Stimulated activated naive CD4-positive, alpha-beta T cell (primary cell): ENCODE data around the gene EIPR1.

Source experiments
- DNase-seq, 6 experiments: peaks; one replicate each; lab custom pipeline; 2025; lab: John Stamatoyannopoulos, UW

Gene EIPR1

DNA sequence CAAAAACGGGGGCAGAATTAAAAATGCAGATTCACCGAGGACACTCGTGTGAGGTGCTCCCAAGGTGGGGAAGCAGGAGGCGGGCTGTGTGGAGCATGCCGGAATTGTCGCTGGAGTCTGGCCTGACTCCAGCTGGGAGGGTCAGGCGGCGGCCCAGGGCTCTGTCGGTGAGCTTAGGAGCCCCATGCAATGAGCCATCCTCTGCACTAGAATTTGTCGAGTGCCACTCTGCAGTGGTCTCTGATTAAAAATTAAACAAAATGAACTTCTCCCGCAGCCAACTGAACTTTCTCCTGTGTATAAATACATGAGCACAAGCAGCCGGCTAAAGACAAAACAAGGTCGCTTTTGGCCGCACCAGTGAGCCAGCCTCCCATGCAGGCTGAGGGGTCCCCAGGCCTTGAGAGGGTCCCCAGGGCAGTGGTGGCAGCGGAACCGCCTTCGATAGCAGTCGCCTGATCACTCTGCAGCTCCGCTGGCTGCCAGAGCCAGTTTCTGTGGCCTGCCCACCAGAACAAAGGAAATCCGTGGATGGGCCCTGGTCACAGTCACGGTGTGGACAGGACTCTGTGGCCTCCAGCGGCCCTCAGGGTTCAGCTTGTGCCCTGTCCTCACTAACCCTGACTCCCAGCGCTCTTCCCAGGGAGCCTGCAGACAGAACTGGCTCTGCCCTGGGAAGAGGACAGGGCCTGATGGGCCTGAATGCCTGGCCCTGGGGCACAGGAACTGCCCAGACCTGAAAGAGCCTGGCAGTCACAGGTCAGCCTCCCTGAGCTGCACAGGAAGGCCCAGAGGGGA lies 201.3 kb downstream of the EIPR1 start:
- no peak for DNase-seq

DNA sequence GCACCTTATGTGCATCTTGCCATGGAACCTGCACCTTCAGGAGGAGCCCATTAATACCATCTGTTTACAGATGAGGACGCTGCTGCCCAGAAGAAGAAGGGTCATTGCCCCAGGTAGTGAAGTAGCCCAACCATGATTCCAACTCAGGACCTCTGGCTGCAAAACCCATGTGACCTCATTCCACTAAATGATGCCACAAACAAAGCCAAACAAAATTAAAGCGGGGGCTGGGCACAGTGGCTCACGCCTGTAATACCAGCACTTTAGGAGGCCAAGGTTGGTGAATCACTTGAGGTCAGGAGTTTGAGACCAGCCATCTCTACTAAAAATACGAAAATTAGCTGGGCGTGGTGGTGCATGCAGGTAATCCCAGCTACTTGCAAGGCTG lies 202.1 kb downstream of the EIPR1 start:
- no peak for DNase-seq

DNA sequence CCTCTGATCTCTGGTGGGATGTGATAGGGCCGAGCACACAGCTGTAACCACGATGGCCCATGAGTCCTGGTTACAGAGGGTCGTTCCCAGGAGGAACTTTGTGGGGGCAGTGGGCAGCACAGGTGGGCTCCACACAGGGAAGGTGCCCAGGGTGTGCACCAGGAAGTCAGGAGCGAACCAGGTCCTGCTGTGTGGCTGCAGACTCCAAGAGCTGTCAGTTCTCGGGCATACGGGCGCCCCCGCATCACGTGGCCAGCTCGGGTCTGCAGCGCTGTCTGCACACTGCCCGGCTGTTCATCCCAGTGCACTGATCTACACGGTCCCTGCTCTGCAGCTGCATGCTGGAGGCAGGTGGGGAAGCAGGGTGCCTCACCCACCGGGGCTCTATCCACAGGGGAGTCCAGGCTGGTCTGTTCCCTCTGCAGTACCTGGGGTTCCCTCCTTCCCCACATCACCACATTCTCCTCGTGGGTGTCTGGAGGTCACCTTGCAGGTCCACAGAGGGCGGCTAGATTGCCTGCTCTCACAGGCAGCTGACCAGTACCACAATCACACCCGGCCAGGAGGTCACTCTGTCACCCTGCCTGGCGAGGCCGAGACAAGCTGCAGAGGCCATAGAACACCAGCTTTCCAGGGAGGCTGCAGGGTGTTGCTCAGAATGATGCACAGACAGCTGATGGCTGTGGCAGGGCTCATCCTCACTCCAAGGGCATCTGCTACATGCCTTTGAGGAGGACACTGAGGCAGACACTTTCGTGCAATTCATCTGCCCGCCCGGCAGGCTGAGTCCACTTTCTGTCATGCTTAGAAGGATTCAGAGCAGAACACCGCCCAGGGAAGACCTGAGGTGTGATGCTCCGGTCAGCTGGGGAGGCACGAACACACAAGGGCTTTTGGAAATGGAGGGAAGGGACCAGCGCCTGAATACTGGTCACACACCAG lies 202.7 kb downstream of the EIPR1 start:
- DNase-seq: no peak

DNA sequence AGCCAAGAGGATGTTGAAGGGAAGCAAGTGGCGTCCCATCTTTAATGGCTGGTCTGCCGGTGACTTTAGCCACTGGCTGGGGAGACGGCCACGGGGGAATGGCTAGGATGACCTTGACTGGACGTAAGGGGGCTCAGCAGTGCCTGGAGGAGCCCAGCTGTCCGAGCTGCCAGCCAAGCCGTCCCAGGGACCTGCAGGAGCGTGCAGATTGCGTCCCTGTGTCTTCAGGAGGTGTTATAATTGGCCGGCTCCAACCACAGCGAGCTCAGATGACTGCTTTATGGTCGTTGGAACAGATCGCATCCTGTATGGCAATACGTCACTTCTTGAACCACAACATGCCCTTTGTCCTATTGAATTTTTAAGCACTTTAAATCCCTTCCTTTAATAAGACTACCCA lies 204.6 kb downstream of the EIPR1 start:
- no peak for DNase-seq

DNA sequence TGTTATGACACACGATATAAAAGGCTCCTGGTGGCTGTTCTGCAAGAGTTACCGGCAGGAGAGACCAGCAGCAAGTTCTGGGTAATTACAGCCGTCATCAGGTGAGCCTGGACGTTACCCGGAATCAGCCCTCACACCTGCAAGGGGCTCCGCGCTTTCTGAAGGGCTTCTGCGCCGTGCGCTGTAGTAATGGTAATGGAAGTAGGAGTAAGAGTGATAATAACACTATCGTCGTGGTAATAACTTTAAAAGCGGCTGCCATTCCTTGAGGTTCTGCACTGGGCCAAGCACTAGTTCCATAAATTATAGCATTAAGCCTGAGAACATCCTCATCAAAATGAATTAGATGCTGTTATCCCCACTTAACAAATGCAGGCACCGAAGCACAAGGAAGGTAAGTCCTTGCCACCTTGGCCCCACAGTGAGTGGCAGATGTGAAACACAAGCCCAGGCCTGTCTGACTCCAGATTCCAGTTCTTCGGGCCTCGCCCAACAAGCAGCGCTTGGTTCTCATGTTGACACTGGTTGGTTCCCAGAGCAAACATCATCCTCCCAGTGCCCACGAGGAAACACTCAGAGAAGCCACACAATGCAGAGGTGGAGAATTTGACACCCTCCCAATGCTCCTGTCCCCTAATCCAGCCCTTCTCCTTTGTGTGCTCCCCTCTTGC lies 205.2 kb downstream of the EIPR1 start:
- DNase-seq: no peak

DNA sequence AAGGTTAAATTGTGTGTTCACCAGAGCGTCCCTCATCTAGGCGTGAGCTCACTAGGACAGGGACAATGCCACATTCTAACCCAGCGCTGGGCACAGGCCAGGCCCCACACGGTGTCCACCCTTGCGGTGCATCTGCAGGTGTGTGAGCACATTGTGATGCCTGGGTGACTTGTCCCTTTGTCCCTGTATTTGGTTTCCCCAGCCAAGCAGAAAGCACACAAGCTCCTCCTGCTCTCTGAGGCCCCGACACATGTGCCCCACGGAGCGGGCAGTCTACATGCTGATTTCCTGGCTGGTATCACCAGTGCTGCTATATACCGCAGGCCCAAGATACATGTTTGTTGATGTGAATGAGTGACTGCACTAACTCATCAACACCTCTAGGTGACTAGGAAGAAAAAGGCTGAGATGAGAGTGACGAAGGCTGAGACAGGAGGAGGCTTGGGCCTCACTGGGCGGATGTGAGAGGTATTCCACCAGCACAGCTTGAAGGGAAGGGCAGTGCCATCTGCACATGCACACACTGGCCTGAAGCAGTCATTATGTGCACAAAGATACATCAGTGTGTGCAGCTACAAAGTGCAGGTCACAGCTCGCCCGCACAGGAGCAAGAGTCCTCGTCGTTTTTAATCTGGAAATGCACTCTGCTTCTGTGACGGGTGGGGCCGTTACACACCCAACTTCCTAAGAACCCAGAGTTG lies 205.9 kb downstream of the EIPR1 start:
- DNase-seq: no peak

DNA sequence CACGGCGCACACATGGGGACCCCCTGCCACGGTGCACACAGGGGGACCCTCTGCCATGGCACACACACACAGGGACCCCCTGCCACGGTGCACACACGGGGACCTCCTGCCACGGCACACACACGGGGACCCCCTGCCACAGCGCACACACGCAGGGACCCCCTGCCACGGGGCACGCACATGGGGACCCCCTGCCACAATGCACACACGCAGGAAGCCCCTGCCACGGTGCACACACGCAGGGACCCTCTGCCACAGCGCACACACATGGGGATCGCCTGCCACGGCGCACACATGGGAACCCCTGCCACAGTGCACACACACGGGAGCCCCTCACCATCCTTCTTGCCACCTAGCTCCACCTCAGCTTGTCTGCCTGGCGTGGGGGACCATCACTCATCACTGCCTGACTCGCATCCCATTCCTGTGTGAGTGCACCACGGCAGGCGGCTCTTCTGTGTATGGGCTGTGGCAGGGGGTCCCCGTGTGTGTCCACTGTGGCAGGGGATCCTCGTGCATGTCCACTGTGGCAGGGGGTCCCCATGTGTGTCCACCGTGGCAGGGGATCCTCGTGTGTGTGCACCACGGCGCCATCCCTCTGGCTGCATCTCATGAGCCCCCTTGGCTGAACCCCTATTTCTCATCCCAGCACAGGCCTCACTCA lies 206.7 kb downstream of the EIPR1 start:
- no peak for DNase-seq

DNA sequence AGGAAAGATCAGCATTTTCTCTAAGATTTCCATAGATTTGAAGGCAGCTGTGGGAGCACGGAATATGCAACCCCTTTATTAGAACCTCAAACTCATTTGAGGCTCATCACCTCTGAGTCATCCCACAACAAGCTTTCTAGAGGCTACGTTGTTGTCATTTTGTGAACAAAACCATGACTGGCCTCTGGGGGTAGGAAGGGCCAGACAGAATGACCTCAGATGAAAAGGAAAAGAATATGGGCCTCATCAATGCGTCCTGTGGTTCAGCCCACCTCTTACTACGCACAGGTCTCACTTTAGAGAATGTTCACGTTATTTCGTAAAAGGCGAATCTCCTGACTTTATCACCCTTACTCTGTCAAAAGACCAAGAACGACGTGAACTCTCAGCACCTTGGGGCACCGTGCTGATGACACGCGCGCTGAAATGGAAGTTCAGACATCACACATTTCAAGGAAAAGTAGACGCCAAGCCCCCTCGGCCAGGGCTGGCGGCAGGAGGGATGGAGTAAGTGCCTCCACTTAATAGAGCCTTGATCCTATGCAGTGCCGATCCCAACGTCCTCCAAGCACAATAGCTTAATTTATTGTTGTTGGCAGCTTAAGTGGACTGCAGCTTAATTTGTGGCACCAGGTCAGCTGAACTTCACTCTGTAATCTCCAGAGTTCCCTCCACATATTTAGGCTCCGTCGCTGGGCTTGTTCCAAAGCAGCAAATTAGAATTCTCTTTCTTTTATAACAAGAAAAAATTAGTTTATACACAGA lies 208.3 kb downstream of the EIPR1 start:
- no peak for DNase-seq

DNA sequence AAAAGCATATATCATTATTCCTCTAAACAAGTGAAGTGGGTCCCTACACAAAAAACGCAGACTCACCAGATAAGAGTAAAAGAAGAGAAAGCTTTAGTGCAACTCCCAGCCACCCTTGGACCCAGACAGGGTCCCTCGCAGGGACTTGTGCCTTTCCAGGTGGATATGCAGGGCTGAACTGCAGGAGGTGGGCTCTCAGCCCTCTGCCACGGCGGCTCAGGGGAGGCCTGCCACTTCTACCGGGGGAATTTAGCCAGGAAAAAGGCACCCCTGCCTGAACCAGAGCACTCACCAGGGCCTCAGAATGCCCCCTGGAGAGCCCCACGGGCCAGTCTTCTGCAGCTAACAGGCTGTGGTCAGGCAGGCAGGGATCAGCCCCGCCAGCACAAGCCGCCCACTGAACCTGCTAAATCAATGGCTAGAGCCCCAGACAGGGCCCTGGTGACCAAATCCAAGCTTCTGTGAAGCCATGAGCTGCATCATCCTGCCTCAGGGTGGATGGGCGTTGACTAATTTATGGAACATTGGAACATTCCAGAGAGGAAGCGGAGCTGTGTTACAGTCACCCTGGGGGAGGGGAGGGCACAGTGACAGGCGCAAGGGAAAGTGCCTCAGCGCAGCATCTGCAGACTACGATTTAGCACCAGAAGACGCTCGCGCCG lies 209.3 kb downstream of the EIPR1 start:
- DNase-seq: no peak

DNA sequence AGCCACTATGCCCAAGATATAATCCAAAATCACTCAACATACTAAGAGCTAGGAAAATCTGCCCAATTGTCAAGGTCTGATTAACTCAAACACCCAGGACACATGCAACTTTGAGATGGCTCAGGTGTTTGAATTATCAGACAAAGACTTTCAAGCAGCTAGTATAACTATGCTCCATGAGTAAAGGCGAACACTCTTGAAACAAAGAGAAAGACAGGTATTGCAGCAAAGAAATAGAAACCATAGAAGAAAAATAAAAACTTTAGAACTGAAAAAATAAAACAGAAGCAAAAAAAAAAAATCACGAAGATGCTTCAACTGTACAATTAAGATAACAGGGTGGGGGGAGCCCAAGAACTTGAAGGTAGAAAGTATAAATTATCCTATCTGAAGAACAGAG lies 214.2 kb downstream of the EIPR1 start:
- DNase-seq: no peak

DNA sequence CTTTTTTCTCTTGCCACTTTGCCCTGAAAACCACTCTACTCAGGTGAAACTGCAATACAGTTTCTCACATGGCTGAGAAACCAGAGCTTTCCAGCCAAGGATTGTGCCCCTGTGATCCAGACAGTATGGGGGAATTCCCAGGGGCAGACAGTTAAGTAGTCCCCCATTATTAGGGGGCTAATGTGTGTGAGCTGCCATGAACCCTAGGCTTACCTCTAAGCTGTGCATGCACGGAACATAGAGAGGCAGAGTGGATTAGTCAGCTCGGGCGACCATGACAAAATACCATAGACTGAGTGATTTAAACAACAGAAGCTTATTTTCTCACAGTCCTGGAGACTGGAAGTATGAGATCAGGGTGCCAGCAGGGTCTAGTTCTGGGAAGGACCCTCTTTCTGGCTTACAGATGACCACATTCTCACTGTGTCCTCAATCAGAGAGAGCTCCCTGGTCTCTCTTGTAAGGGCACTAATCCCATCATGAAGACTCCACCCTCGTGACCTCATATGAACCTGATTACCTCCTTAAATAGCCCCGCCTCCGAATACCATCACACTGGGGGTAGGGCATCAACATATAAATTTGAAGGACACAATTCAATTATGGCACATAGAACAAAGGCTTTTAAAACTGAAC lies 215.1 kb downstream of the EIPR1 start:
- DNase-seq: no peak

DNA sequence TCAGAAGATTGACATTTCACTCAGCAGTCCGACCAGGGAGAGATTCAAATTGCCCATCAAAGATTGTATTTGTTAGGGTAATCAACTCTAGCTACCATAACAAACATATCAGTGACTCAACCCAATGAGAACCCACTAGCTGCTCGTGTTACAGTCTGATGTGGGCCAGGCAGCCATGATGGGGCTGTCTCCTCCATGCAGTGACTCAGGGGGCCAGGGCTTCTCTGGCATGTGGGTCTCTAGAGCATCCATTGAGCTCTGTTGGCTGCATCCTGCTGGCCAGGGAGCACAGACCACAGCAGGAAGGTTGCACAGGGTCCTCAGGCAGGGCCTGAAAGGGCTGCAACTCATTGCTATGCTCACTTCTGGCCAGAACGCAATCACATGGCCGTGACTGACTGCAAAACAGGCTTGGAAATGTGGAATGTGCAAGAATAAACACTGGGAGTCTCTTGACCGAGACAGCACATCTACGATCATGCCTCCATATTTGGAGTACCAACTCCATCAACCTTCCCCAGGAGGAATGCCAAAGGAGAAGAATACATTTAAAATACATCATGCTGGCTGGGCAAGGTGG lies 216.8 kb downstream of the EIPR1 start:
- DNase-seq: no peak

DNA sequence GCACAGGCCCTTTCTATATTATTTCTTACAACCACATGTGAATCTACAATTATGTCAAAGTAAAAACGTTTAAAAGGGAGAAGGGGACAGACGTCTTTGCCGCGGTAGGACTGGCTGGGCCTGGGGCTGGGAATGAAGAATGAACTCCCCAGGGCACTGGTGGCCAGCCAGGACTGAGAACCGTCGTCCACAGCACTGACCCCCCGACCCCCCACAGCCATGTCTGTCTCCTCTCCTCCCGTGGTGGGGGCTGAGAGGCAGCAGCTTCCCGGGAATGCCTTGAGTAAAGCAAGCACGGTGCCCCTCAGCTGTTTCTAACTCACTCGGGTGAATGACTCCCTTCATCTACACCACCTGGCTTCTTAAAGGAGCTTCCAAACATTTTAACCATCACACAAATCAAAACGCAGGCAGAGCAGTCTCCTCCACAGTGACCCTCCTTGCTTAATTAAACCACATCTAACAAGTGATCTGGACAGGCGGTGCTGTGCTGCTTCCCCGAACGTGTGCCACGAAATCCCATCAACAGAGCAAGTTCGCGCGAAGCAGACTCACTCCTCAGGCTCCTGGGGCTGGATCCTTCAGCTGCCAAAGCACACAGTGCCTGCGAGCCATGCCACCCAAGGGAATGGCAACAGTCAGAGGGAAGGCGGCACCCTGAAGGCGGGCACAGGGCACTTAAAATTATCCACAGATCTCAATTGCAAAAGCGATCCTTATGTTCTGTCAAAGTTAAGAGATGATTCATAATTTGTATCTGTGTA lies 217.7 kb downstream of the EIPR1 start:
- DNase-seq: no peak

DNA sequence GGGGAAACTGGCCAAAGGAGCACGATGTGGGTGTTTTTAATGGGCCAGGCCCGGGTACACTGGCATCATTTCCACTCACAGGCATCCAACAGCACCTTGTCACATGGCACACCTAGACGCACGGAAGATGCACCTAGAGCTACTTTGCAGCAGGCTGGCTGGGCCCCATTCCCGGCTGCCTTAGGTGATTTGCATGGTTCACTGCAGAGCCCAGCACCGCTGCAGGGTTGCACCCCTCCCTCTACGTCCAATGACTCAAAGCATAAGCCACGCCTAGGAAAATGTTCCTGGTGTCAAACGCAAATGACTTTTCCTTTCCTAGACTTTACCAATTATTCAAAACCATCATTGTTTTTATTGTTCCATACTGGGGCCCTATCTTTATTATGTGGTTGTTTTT lies 222.9 kb downstream of the EIPR1 start:
- DNase-seq: no peak

DNA sequence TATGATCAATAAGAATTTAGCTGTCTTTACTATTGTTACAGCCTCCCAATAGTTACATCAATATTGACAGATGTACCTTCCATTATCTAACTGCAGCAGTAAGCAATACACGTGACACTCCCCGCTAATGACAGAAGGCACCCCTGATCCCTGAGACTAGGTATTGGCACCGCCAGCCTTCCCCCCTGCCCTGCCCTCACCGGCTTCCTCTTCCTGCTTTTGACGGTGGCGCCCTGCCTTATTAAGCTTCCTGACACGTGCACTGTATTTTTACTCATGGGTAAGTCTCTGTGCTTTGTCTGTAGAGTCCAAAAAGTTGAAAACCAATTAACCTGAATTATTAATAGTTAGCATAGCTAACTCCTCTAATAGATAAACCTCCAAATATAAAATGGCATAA lies 223.5 kb downstream of the EIPR1 start:
- no peak for DNase-seq

DNA sequence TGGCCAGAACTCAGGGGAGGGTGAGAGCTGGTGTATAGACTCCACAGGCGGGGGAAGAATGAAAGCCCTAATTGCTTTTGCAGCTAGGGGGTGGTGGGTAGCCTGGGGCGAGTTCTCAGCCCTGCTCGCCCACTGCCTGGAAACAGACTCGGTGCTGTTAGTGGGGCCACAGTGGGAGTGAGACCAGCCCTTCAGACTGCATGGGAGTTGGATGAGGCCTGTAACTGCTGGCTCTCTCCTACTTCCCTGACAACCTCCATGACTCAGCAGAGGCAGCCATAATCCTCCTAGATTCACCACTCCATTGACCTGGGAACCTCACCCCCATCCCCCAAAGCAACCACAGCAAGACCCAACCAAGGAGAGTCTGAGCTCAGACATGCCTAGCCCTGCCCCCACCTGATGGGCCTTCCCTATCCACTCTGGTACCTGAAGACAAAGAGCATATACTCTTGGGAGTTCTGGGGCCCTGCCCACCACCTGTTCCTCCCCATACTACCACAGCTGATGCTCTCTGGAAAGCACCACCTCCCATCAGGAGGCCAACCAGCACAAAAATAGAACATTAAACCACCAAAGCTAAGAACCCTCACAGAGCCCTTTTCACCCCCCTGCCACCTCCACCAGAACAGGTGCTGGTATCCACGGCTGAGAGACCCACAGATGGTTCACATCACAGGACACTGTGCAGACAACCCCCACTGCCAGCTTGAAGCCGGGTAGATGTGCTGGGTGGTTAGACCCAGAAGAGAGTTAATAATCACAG lies 226.3 kb downstream of the EIPR1 start:
- DNase-seq: no peak

DNA sequence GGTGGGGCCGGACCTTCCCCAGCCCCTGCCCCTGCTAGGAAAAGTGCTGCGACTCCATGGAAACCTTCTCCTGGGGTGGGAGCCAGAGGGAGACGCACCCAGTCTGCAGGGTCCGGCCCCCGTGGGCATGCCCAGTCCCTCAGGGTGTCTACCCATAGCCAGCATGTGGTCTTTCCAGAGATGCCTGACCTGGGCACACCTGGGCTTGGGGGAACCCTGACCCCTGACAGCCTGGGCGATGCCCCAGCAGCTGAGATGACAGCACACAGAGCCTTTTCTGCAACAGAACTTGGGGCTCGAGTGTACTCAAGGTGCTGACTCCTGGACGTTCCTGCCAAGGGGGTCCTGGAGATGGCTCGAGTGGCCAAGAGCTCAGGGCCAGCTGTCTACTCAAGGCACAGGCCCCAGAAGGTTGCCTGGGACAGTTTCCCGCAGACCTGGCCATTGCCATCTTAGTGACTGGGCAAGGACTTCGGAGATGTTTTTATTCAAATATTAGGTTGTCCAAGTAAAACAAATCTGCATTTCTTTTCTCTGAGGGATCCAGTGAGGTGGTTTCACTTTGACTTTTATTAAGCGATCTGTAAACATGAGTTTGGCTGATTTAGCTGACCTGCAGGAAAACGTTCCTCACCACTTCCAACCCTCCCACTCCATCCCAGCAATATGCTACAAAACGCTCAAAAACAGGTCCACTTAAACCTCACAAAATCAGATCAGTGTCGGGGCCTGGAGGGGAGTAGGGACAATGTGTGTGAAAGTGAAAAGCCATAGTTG lies 228.0 kb downstream of the EIPR1 start:
- DNase-seq: no peak
